ENCODE measurements around the gene CADM1.

The CADM1 gene

DNA sequence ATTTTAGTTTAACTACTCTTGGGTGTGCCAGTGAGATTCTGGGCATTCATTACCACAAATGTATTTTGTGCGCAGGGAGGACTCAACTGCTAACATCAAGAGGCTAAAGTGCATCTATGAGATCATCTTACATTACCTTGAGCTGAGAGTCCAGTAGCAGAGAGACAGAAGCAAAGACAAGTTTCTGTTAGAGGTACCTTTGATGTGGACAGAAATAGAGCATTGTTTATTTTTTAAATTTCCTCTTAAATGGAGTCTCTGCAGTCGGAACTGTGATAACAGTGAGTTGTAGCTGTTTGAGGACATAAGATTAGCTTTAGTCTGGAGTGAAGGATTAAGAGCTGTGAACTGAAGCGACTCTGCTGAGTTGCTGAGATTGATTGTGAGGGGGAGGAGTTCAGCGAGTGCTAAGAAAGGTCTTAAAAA, 297.0 kb downstream of the CADM1 start:
- no peak for DNase-seq (ENCODE audit: low read depth)

GRCh38 chr11:115206365-115207022, 297.7 kb downstream of the CADM1 start:
- DNase-seq (ENCODE audit: low read depth): no peak

DNA sequence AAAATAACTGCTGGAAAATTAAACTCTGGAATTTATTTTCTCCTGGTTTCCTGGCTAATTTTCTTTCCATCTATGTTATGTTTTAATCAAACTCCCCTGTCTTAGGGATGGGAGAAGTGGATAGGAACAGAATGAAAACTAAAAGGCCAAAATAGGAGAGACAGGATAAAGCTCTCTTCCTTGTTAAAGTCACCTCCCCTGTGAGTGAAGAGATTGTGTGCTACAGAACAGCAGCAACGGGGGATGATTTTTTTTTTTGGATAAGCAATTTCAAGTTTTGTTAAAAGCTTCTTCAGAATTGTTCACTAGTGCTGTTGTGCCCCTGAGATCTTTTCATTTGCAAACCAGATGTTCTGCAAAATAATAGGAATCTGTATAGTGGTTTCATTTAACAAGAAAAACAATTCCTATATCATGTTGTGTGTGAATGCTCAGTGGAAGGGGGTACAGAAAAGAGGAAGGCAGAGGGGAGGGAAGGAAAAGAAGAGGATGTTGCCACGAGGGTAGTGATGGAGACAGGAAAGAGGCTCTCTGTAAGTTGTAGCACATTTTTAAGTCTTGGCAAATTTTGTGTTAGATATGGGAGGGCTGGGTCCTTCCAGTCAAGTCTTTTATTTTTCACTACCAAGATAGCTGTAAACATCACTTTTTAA, 301.2 kb downstream of the CADM1 start:
- DNase-seq (ENCODE audit: low read depth): no peak

DNA sequence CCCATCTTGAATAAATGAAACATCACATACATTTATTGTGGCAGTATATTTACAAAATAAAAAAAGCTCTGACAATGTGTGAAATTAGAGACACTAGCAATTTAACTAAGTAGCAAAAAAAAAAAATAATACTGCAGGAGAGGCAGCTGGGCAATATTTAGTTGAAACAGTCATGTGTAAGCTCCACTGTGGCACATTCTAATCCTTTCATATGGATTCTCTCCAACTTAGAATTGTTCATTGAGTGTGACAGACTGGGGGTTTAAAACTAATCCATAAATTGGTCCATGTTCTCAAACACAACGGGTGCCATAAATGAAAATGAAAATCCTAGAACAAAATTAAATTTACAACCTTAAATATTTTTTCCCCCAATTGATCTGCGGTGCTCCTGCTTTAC, 302.1 kb downstream of the CADM1 start:
- DNase-seq (ENCODE audit: low read depth): no peak

GRCh38 chr11:115201111-115201792, 303.0 kb downstream of the CADM1 start:
- no peak for DNase-seq (ENCODE audit: low read depth)

DNA sequence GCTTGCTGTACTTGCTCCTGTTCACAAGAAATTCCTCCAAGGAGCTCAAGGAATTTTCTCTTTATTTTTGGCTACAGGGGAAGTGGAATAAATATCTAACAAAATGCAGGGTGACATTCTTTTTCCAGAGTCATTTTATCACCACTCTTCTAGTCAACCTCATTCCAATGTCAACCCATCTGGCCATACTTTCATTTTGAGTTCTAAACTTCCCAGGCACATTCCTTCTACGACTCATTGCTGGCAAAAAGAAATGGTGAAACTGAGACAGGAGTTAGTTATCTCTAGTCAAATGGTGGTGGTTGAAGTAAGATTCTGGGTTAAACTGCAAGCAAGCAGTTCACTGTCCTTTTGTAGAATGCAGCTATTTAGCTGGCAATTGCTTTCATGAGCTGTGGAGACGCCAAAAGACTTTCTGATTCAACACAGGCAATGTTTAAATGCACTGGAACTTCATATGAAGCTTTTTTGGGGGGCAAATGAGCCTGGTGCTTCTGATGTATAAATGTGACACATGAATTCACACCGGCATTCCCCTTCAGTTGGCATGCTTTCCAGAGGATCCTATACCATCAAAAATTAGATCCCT, 304.6 kb downstream of the CADM1 start:
- DNase-seq (ENCODE audit: low read depth): no peak

- DNase-seq (ENCODE audit: low read depth): no peak
Observed at GRCh38 chr11:115198321-115198741, 305.9 kb downstream of the CADM1 start.

DNA sequence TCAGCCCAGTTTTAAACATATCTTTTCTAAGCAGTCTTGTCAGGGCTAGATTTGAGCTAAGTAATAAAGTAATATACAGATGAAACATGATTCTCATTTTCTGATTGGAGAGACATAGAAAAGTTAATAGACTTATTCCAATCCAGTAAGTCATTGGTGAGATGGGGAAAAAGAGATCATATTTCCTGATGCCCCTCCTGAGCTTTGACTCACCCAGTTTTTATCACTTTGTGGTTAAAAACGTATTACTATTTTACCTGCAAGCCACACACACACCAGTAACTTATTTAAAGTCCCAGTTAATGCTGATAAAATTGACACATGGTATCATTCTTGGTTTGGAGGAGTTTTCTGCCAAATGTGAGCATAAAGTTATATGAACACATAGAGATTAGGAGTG, 306.8 kb downstream of the CADM1 start:
- DNase-seq (ENCODE audit: low read depth): no peak

- no peak for DNase-seq (ENCODE audit: low read depth)
Observed at GRCh38 chr11:115197031-115197430, 307.2 kb downstream of the CADM1 start.

DNA sequence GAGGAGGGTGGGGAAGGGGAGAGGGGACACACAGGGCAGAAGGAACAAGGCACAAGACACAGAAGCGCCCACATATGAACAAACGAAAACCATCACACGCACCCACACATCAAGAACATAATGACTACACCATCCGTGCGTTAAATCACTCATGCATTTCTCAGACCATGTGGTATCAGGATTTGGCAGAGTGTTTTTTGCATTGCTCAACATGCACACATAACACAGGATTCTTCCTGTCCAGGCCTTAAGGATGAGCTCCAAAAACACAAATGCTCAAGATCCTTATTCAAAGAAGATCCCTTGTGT, 309.5 kb downstream of the CADM1 start:
- no peak for DNase-seq (ENCODE audit: low read depth)

DNA sequence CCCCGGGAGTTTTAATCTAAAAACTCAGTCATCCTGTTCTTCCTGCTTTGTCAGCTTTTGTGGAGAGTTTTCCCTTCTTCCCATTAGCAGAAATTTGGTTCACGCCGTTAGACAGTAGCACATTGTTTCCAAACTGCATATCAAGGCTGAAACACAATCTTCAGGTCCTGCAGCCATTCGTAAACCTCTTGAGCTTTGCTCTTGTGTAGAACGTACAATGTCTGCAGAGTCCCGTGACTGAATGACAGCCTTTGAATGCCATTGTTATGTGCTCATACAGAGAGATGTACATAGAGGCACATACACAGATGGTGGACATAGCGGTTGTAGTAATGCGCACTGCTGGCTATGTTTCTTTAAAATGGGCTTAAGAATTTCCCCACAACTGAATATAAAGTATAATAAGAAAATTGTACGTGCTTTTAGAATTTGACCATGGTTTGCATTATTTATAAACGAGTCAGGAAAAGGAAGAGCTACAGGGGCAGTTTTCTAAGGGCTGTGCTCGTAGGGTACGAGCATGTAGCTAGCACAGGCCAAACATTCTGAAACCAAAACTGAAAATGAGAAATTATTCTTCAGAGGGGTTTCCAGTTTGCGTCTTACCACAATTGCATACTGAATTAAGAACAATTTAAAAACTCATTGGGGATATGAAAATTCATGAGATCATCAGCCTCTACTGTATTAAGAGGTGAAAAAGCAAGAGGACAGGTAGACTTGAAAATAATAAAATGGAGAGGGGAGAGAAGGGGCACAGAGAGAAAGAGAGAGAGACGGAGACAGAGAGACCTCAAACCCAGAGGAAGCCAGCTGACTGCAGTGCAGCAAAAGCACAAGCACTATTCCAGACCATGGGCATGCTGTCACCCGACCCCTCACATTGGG, 310.1 kb downstream of the CADM1 start:
- no peak for DNase-seq (ENCODE audit: low read depth)

- DNase-seq (ENCODE audit: low read depth): no peak
Observed at GRCh38 chr11:115191761-115192160, 312.5 kb downstream of the CADM1 start.

DNA sequence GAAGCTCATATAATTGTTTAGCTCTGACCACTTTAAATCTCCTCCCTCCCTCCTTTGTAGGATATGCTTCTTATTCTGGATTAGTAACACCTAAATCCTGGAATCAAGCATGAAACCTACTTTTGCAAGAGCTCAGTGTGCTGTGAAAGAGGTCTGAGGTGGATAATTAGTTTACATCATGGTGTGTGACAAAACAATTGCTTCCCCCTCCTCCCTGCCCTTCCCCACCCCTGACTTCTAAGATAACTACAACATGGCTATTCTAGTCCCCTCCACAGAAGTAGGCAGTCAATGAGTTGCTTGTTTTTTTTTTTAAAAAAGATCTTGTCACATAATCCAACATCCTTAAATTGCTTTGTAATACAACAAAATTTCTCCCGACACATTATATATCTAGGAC, 314.0 kb downstream of the CADM1 start:
- DNase-seq (ENCODE audit: low read depth): no peak

DNA sequence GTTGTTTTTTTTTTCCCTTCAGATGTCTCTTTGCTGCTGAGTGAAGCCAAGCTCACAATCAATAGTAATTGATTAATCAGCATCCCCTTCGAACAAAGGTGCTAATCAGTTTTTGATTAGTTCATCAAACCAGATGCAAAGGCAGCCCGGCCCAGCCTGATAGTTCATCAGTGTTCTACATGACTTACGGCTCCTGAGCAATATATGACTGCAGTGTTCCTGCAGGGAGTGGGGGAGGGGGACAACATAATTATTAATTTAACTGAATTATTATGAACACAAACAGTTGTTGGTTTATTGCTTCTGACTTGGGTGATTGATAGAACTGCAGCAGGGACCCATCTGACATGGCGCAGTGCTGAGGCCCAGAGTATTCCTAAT, 315.3 kb downstream of the CADM1 start:
- DNase-seq (ENCODE audit: low read depth): no peak

GRCh38 chr11:115188188-115188897, 315.9 kb downstream of the CADM1 start:
- DNase-seq (ENCODE audit: low read depth): no peak

DNA sequence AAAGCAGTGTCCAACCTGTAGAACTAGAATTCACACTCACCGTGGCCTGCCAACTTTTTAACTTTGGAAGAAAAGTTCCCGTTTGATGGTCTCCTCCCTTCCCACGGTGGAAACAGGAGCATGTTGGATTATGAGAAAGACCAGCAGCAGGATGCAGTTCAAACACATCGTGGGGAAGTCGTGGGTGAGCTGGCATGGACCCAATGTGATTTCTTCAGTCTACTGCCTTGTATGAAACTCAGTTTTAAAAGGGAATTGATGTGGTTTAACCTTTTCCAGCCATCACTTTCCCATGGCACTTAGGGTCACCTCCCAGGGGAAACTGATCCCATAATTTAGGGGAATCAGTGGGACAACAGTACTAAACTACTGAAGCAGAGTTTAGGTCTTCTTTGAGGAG, 318.3 kb downstream of the CADM1 start:
- no peak for DNase-seq (ENCODE audit: low read depth)

GRCh38 chr11:115185507-115185906, 318.7 kb downstream of the CADM1 start:
- no peak for DNase-seq (ENCODE audit: low read depth)

DNA sequence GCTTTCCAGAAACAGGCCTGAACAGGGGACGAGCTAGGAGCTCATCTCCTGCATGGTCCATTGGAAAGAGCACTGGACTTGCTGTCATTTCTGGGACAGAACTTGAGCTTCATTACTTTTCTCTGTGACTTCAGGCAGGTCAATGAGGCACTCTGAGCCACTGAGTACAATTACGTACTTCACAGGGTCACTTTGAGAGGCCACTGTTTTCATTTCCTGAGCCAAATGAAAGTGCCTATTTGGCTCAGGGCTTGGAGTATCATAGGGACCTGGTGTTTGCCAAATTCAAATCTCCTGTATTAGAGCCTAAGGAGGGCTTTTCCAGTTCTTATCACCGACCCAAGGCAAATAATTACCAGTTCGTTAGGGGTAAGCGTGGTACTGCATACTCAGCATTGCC, 319.3 kb downstream of the CADM1 start:
- DNase-seq (ENCODE audit: low read depth): no peak

DNA sequence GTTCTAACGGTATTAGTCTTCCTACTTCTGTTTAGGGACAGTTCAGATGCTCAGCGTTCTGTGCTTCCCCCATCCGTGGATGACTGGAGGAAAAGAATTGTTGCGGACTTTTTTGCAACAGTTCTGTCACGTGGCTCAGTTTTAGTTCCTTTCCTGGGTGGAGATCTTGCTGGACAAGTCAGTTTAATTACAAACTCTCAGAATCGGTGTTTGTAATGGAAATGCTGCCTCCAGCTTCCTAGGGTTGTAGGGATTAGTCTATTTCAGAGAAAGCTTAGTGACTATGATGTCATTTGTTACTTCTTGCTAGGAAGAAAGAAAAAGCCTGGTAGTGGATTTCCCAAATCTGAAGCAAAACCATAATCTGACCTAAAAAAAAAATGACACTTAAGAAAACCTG, 320.4 kb downstream of the CADM1 start:
- DNase-seq (ENCODE audit: low read depth): no peak

DNA sequence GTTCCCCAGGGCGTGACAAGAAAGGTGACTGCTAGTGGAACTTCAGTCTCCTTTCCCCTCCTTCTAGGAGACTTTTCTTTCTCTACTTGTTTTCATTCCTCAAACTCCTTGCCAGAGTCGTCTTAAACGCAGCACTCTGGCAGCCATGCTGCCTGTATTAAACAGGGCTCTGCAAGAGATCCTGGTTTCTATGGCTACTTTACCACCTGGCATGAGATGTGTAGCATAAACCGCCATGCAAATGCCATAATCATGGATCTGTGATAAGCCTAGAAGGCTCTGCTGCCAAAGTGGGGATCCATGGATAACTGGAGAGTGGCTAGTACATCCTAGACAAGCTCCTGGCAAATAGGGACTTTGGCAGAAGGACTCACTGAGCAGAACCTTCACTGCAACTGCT, 321.1 kb downstream of the CADM1 start:
- DNase-seq (ENCODE audit: low read depth): no peak

GRCh38 chr11:115182282-115182955, 321.8 kb downstream of the CADM1 start:
- no peak for DNase-seq (ENCODE audit: low read depth)

Measured in stimulated activated CD8-positive, alpha-beta memory T cell treated with anti-CD3 and anti-CD28 coated beads, Interleukin-7, amount 100 ng/mL, for 24 hours (primary cell).